Ishikawa (cell line): ENCODE measurements around the gene PLP1.

ENCODE experiments used
- CEBPB ChIP-seq: IDR thresholded peaks from 2 replicates; pipeline ENCODE4 v1.6.1; 2012
- EP300 ChIP-seq: IDR thresholded peaks from 2 replicates; pipeline ENCODE4 v1.6.1; 2012; ENCODE audit warnings: borderline replicate concordance
- NFIC ChIP-seq: IDR thresholded peaks from 2 replicates; pipeline ENCODE4 v1.6.1; 2012
- YY1 ChIP-seq: IDR thresholded peaks from 2 replicates; pipeline ENCODE4 v1.6.1; 2012; ENCODE audit warnings: low read depth

- TF ChIP-seq EP300 (no peak), NFIC (no peak), CEBPB (no peak), YY1 (no peak)
Observed at GRCh38 chrX:103791826-103792485, 15.3 kb downstream of the PLP1 start.
